ENCODE data around the gene ITGA4.

Gene ITGA4

GRCh38 chr2:181553244-181553643 lies 96.1 kb downstream of the ITGA4 start:
- CTCF ChIA-PET: no interaction called here
- no peaks in the 10 kb centered on the region for H3K9me3 Mint-ChIP-seq
- H3K4me1 Mint-ChIP-seq: no peaks in the 10 kb centered on the region
- no peak overlapping the region for H3K4me3 Mint-ChIP-seq
- peaks cover 9% of the 10 kb centered on the region for H3K36me3 Mint-ChIP-seq
- H3K27me3 Mint-ChIP-seq: no peaks in the 10 kb centered on the region
- no peak for DNase-seq
- no peak overlapping the region for H3K27ac Mint-ChIP-seq

GRCh38 chr2:181554061-181554830 lies 97.1 kb downstream of the ITGA4 start:
- Mint-ChIP-seq H3K4me3 (no peak overlapping the region), H3K9me3 (no peaks in the 10 kb centered on the region), H3K4me1 (no peaks in the 10 kb centered on the region), H3K27ac (no peak overlapping the region), H3K36me3 (peaks cover 5% of the 10 kb centered on the region), H3K27me3 (no peaks in the 10 kb centered on the region)
- DNase-seq: no peak
- CTCF ChIA-PET: no interaction called here

GRCh38 chr2:181558371-181558770 lies 101.2 kb downstream of the ITGA4 start:
- DNase-seq: no peak
- Mint-ChIP-seq H3K4me3 (no peak overlapping the region), H3K9me3 (no peaks in the 10 kb centered on the region), H3K27ac (no peak overlapping the region), H3K4me1 (no peaks in the 10 kb centered on the region), H3K36me3 (peaks cover 3% of the 10 kb centered on the region), H3K27me3 (peaks cover 5% of the 10 kb centered on the region)
- CTCF ChIA-PET: no interaction called here

GRCh38 chr2:181563101-181563692 lies 106.0 kb downstream of the ITGA4 start:
- Mint-ChIP-seq H3K27ac (no peak overlapping the region), H3K9me3 (no peaks in the 10 kb centered on the region), H3K4me1 (peaks cover 2% of the 10 kb centered on the region), H3K4me3 (no peak overlapping the region), H3K36me3 (peaks cover 3% of the 10 kb centered on the region), H3K27me3 (peaks cover 5% of the 10 kb centered on the region)
- CTCF ChIA-PET: interaction anchor here (1.4 to 1.6 kb wide), 2 partner anchors 152 kb away, joined by 3 to 4 read pairs; no protein-coding TSS in a partner anchor
- DNase-seq: no peak

- Mint-ChIP-seq H3K4me1 (peaks cover 4% of the 10 kb centered on the region), H3K4me3 (no peak overlapping the region), H3K9me3 (no peaks in the 10 kb centered on the region), H3K27ac (no peak overlapping the region), H3K27me3 (peaks cover 5% of the 10 kb centered on the region), H3K36me3 (no peaks in the 10 kb centered on the region)
- no peak for DNase-seq
- CTCF ChIA-PET: interaction anchor here (4.7 kb wide), 1 partner anchor 149 kb away, joined by 16 read pairs; no protein-coding TSS in a partner anchor
Observed at GRCh38 chr2:181566334-181567032, 109.3 kb downstream of the ITGA4 start.

- DNase-seq: no peak
- CTCF ChIA-PET: interaction anchor here (4.7 kb wide), 1 partner anchor 145 kb away, joined by 16 read pairs; no protein-coding TSS in a partner anchor
- Mint-ChIP-seq H3K27ac (no peak overlapping the region), H3K9me3 (no peaks in the 10 kb centered on the region), H3K4me1 (peaks cover 4% of the 10 kb centered on the region), H3K27me3 (peaks cover 5% of the 10 kb centered on the region), H3K4me3 (no peak overlapping the region), H3K36me3 (no peaks in the 10 kb centered on the region)
Observed at GRCh38 chr2:181570059-181570458, 112.9 kb downstream of the ITGA4 start.

GRCh38 chr2:181570833-181571661 lies 113.9 kb downstream of the ITGA4 start:
- H3K9me3 Mint-ChIP-seq: no peaks in the 10 kb centered on the region
- H3K4me3 Mint-ChIP-seq: no peak overlapping the region
- no peak for DNase-seq
- no peak overlapping the region for H3K27ac Mint-ChIP-seq
- peaks cover 5% of the 10 kb centered on the region for H3K27me3 Mint-ChIP-seq
- CTCF ChIA-PET: interaction anchor here (2.1 to 8.4 kb wide), 2 partner anchors 87 to 145 kb away, joined by 6 to 120 read pairs; partner anchors contain the start of gene CERKL
- H3K4me1 Mint-ChIP-seq: peaks cover 4% of the 10 kb centered on the region
- H3K36me3 Mint-ChIP-seq: no peaks in the 10 kb centered on the region

GRCh38 chr2:181573140-181573736 lies 116.1 kb downstream of the ITGA4 start:
- peaks cover 5% of the 10 kb centered on the region for H3K27me3 Mint-ChIP-seq
- no peak overlapping the region for H3K27ac Mint-ChIP-seq
- no peaks in the 10 kb centered on the region for H3K9me3 Mint-ChIP-seq
- H3K4me1 Mint-ChIP-seq: peaks cover 2% of the 10 kb centered on the region
- H3K36me3 Mint-ChIP-seq: no peaks in the 10 kb centered on the region
- CTCF ChIA-PET: interaction anchor here (0.6 to 8.4 kb wide), 9 partner anchors 9 to 503 kb away, joined by 3 to 120 read pairs (median 3); partner anchors contain the start of gene NEUROD1
- DNase-seq: no peak
- no peak overlapping the region for H3K4me3 Mint-ChIP-seq

GRCh38 chr2:181574321-181574720 lies 117.1 kb downstream of the ITGA4 start:
- Mint-ChIP-seq H3K4me3 (no peak overlapping the region), H3K36me3 (no peaks in the 10 kb centered on the region), H3K27ac (no peak overlapping the region), H3K9me3 (no peaks in the 10 kb centered on the region), H3K27me3 (peaks cover 5% of the 10 kb centered on the region), H3K4me1 (peaks cover 2% of the 10 kb centered on the region)
- no peak for DNase-seq
- CTCF ChIA-PET: interaction anchor here (1.4 to 8.4 kb wide), 3 partner anchors 13 to 148 kb away, joined by 6 to 120 read pairs (median 6); no protein-coding TSS in a partner anchor

GRCh38 chr2:181575024-181575649 lies 118.0 kb downstream of the ITGA4 start:
- CTCF ChIA-PET: interaction anchor here (8.4 kb wide), 1 partner anchor 141 kb away, joined by 120 read pairs; no protein-coding TSS in a partner anchor
- H3K36me3 Mint-ChIP-seq: no peaks in the 10 kb centered on the region

GRCh38 chr2:181575650-181576025 lies 118.5 kb downstream of the ITGA4 start:
- H3K27ac Mint-ChIP-seq: no peak overlapping the region
- H3K4me3 Mint-ChIP-seq: no peak overlapping the region
- no peaks in the 10 kb centered on the region for H3K36me3 Mint-ChIP-seq
- H3K27me3 Mint-ChIP-seq: peaks cover 5% of the 10 kb centered on the region
- peaks cover 2% of the 10 kb centered on the region for H3K4me1 Mint-ChIP-seq
- CTCF ChIA-PET: interaction anchor here (8.4 kb wide), 1 partner anchor 141 kb away, joined by 120 read pairs; no protein-coding TSS in a partner anchor
- H3K9me3 Mint-ChIP-seq: no peaks in the 10 kb centered on the region
- no peak for DNase-seq

More at GRCh38 chr2:181575024-181575649, 118.0 kb downstream of the ITGA4 start:
- DNase-seq: no peak
- Mint-ChIP-seq H3K9me3 (no peaks in the 10 kb centered on the region), H3K4me3 (no peak overlapping the region), H3K27ac (no peak overlapping the region), H3K4me1 (peaks cover 2% of the 10 kb centered on the region), H3K27me3 (peaks cover 5% of the 10 kb centered on the region)

GRCh38 chr2:181576431-181576830 lies 119.2 kb downstream of the ITGA4 start:
- no peaks in the 10 kb centered on the region for H3K36me3 Mint-ChIP-seq
- no peaks in the 10 kb centered on the region for H3K9me3 Mint-ChIP-seq
- no peak overlapping the region for H3K4me3 Mint-ChIP-seq
- H3K4me1 Mint-ChIP-seq: no peaks in the 10 kb centered on the region
- DNase-seq: no peak
- CTCF ChIA-PET: interaction anchor here (8.4 kb wide), 1 partner anchor 140 kb away, joined by 120 read pairs; no protein-coding TSS in a partner anchor
- no peak overlapping the region for H3K27ac Mint-ChIP-seq
- H3K27me3 Mint-ChIP-seq: peaks cover 5% of the 10 kb centered on the region

- no peak overlapping the region for H3K4me3 Mint-ChIP-seq
- no peak for DNase-seq
- H3K4me1 Mint-ChIP-seq: no peaks in the 10 kb centered on the region
- CTCF ChIA-PET: interaction anchor here (8.4 kb wide), 1 partner anchor 137 kb away, joined by 120 read pairs; no protein-coding TSS in a partner anchor
- H3K27me3 Mint-ChIP-seq: peaks cover 5% of the 10 kb centered on the region
- H3K27ac Mint-ChIP-seq: no peak overlapping the region
- H3K36me3 Mint-ChIP-seq: no peaks in the 10 kb centered on the region
- no peaks in the 10 kb centered on the region for H3K9me3 Mint-ChIP-seq
Observed at GRCh38 chr2:181578829-181579228, 121.6 kb downstream of the ITGA4 start.
